Neural cell (in vitro differentiated cells): ENCODE measurements around the gene JMJD7. TPM values are rescaled to one million over a fixed set of nuclear protein-coding genes. Genes with fewer than 3 reads are reported as not detected.

Experiments used
- H2AFZ ChIP-seq: fragments of 200-600, 300-800 bp; sonication (generic), shearing (Covaris generic); 2 replicates; pipeline ENCODE4 v1.6.0; 2014; ENCODE audit warnings: low read depth, mild to moderate bottlenecking, antibody characterized with exemption, low read length, moderate library complexity
- H3F3A ChIP-seq: fragments of 200-600 bp; shearing (Covaris generic); 2 replicates; pipeline ENCODE4 v1.6.1; 2016; ENCODE audit warnings: mild to moderate bottlenecking, moderate library complexity, mixed read lengths, antibody characterized with exemption, low read length; ENCODE audit not compliant: insufficient read depth, poor library complexity, severe bottlenecking
- H3K27ac ChIP-seq: fragments of 200-600, 300-800 bp; sonication (generic), shearing (Covaris generic); 2 replicates; pipeline ENCODE4 v1.5.1; 2014; ENCODE audit warnings: mild to moderate bottlenecking, low read length, moderate library complexity
- H3K27me3 ChIP-seq: fragments of 300-800, 200-600 bp; sonication (generic), shearing (Covaris generic); 2 replicates; pipeline ENCODE4 v1.6.0; 2014; ENCODE audit warnings: mild to moderate bottlenecking, low read depth, low read length, moderate library complexity; ENCODE audit not compliant: insufficient read depth
- H3K36me3 ChIP-seq: fragments of 300-800, 200-600 bp; sonication (generic), shearing (Covaris generic); 2 replicates; pipeline ENCODE4 v1.5.1; 2014; ENCODE audit warnings: mild to moderate bottlenecking, antibody characterized with exemption, low read length, moderate library complexity; ENCODE audit not compliant: insufficient read depth
- H3K4me2 ChIP-seq: fragments of 300-800, 200-600 bp; sonication (generic), shearing (Covaris generic); 2 replicates; pipeline ENCODE4 v1.6.0; 2014; ENCODE audit warnings: mild to moderate bottlenecking, low read length
- H3K4me3 ChIP-seq: fragments of 300-800, 200-600 bp; sonication (generic), shearing (Covaris generic); 2 replicates; pipeline ENCODE4 v1.5.1; 2014; ENCODE audit warnings: mild to moderate bottlenecking, low read length, moderate library complexity
- H3K79me2 ChIP-seq: fragments of 200-600 bp; shearing (Covaris generic); replicated peaks from 2 replicates; pipeline ENCODE4 v1.6.0; 2014; ENCODE audit warnings: mild to moderate bottlenecking, low read length, moderate library complexity; ENCODE audit not compliant: insufficient read depth
- H3K9ac ChIP-seq: fragments of 300-800, 200-600 bp; sonication (generic), shearing (Covaris generic); 2 replicates; pipeline ENCODE4 v1.6.1; 2016; ENCODE audit warnings: mild to moderate bottlenecking, low read length, mixed read lengths
- H3K9me2 ChIP-seq: fragments of 200-600 bp; shearing (Covaris generic); 2 replicates; pipeline ENCODE4 v1.6.1; 2016; ENCODE audit warnings: mild to moderate bottlenecking, low read length, mixed read lengths; ENCODE audit not compliant: insufficient read depth
- H3K9me3 ChIP-seq: fragments of 200-600, 300-800 bp; sonication (generic), shearing (Covaris generic); 2 replicates; pipeline ENCODE4 v1.6.1; 2016; ENCODE audit warnings: mild to moderate bottlenecking, mixed run types, low read length, moderate library complexity, mixed read lengths
- H4K20me1 ChIP-seq: fragments of 200-600 bp; shearing (Covaris generic); 2 replicates; pipeline ENCODE4 v1.6.1; 2016; ENCODE audit warnings: mild to moderate bottlenecking, mixed run types; ENCODE audit not compliant: insufficient read depth
- CTCF ChIP-seq: fragments of 450-650 bp; IDR thresholded peaks from 2 replicates; pipeline ENCODE4 v1.5.1; 2014; ENCODE audit warnings: antibody characterized with exemption, mild to moderate bottlenecking, moderate library complexity; ENCODE audit not compliant: poor library complexity, severe bottlenecking
- EP300 ChIP-seq: fragments of 450-650 bp; conservative IDR thresholded peaks from 2 replicates; pipeline ENCODE4 v1.6.1; 2014; ENCODE audit warnings: antibody characterized with exemption, mild to moderate bottlenecking, moderate library complexity; ENCODE audit not compliant: poor library complexity, severe bottlenecking
- EZH2 ChIP-seq: fragments of 200-600, 300-800 bp; shearing (Covaris generic), sonication (generic); IDR thresholded peaks from 2 replicates; pipeline ENCODE4 v1.6.1; 2014; ENCODE audit warnings: antibody characterized with exemption, low read length, borderline replicate concordance, mild to moderate bottlenecking; ENCODE audit not compliant: insufficient read depth, poor library complexity, severe bottlenecking
- MXI1 ChIP-seq: fragments of 450-650 bp; conservative IDR thresholded peaks from 2 replicates; pipeline ENCODE4 v1.6.1; 2014; ENCODE audit warnings: antibody characterized with exemption, mild to moderate bottlenecking; ENCODE audit not compliant: poor library complexity, severe bottlenecking
- POLR2AphosphoS5 ChIP-seq: IDR thresholded peaks from 2 replicates; pipeline ENCODE4 v1.6.1; 2012
- RAD21 ChIP-seq: fragments of 450-650 bp; conservative IDR thresholded peaks from 2 replicates; pipeline ENCODE4 v1.6.1; 2014; ENCODE audit warnings: antibody characterized with exemption, mild to moderate bottlenecking, moderate library complexity
- REST ChIP-seq: IDR thresholded peaks from 2 replicates; pipeline ENCODE4 v1.6.1; 2012; ENCODE audit warnings: borderline replicate concordance
- SMC3 ChIP-seq: fragments of 450-650 bp; conservative IDR thresholded peaks from 2 replicates; pipeline ENCODE4 v1.6.1; 2014; ENCODE audit warnings: antibody characterized with exemption, mild to moderate bottlenecking, moderate library complexity; ENCODE audit not compliant: poor library complexity
- TAF1 ChIP-seq: IDR thresholded peaks from 2 replicates; pipeline ENCODE4 v1.6.1; 2012; ENCODE audit warnings: low read depth
- polyA plus RNA-seq: library from polyadenylated mRNA; depleted of rRNA; stranded (reverse); fragments of >200 nt; gene quantifications from 2 replicates; pipeline ENCODE4 v1.2.3, GENCODE V29; 2014

JMJD7 gene
- polyA plus RNA-seq, 1 donor from 2014 or later, result 14.0 TPM

- H2AFZ ChIP-seq, result no peak overlapping the region
- H3K79me2 ChIP-seq, result no peaks in the 10 kb centered on the region
- no peaks in the 10 kb centered on the region for H3K9me2 ChIP-seq
- H3K9me3 ChIP-seq, result no peaks in the 10 kb centered on the region
- no peaks in the 10 kb centered on the region for H3F3A ChIP-seq
- no peak overlapping the region for H3K4me2 ChIP-seq
- no peak overlapping the region for H3K27ac ChIP-seq
- H3K36me3 ChIP-seq, result no peaks in the 10 kb centered on the region
- H3K27me3 ChIP-seq, result no peaks in the 10 kb centered on the region
- TF ChIP-seq EP300 (no peak), RAD21 (no peak), TAF1 (no peak), EZH2 (no peak), REST (no peak), CTCF (no peak)
- H3K9ac ChIP-seq, result no peak overlapping the region
- no peaks in the 10 kb centered on the region for H4K20me1 ChIP-seq
- H3K4me3 ChIP-seq, result no peak overlapping the region
These were observed 33.8 kb upstream of the JMJD7 start for GRCh38 chr15:41794081-41794480.

GRCh38 chr15:41795996-41796856, 31.7 kb upstream of the JMJD7 start:
- H3K79me2 ChIP-seq, result no peaks in the 10 kb centered on the region
- no peak overlapping the region for H3K27ac ChIP-seq
- no peak overlapping the region for H3K4me3 ChIP-seq
- H3K9ac ChIP-seq, result no peak overlapping the region
- TF ChIP-seq REST (no peak), EP300 (no peak), MXI1 (no peak), POLR2AphosphoS5 (no peak), EZH2 (no peak), TAF1 (no peak), RAD21 (no peak), CTCF (no peak), SMC3 (no peak)
- H3K36me3 ChIP-seq, result no peaks in the 10 kb centered on the region
- H4K20me1 ChIP-seq, result no peaks in the 10 kb centered on the region
- no peaks in the 10 kb centered on the region for H3K9me2 ChIP-seq
- H3F3A ChIP-seq, result no peaks in the 10 kb centered on the region
- H2AFZ ChIP-seq, result no peak overlapping the region
- H3K27me3 ChIP-seq, result no peaks in the 10 kb centered on the region
- H3K9me3 ChIP-seq, result no peaks in the 10 kb centered on the region
- H3K4me2 ChIP-seq, result no peak overlapping the region
